ENCODE measurements around the gene NRCAM.
A peak's percentile ranks its signal among the peaks of the same experiment; 100 is the strongest.

Gene NRCAM

GRCh38 chr7:108457871-108458270, 1.6 kb upstream of the NRCAM start:
- Histone ChIP-seq H3K79me2 (ENCODE audit: control insufficient read depth, insufficient read depth, low read length) (no peaks in the 10 kb centered on the region), H2AK5ac (ENCODE audit: low read length) (no peak overlapping the region), H3K56ac (ENCODE audit: low read length) (no peak overlapping the region), H2BK120ac (ENCODE audit: low read depth, low read length) (no peak overlapping the region), H4K8ac (ENCODE audit: low read depth, low read length) (no peak overlapping the region), H3K79me1 (ENCODE audit: low read length) (no peaks in the 10 kb centered on the region), H3K4ac (ENCODE audit: low read depth, low read length) (no peak overlapping the region), H3K4me2 (ENCODE audit: low read length) (no peak overlapping the region), H3K27me3 (ENCODE audit: insufficient read depth, low read length, poor library complexity) (peaks cover 5% of the 10 kb centered on the region), H3K27ac (ENCODE audit: low read depth, low read length) (no peak overlapping the region), H3K9ac (ENCODE audit: low read length) (no peak overlapping the region), H3K36me3 (ENCODE audit: control insufficient read depth, insufficient read depth, low read length) (no peaks in the 10 kb centered on the region), H3K4me3 (ENCODE audit: low read length) (no peak overlapping the region), H2BK5ac (ENCODE audit: low read length) (no peak overlapping the region), H2BK15ac (replicated peaks; ENCODE audit: low read depth) (no peak overlapping the region), H3K18ac (ENCODE audit: low read length) (no peak overlapping the region), H3K23ac (ENCODE audit: low read length) (no peak overlapping the region), H3K4me1 (ENCODE audit: control insufficient read depth, low read depth, low read length) (peaks cover 3% of the 10 kb centered on the region), H4K5ac (ENCODE audit: low read length) (no peak overlapping the region)
- no peak for DNase-seq

- no peak overlapping the region for H4K5ac ChIP-seq (ENCODE audit: low read length)
- peak overlapping the region; percentile 57 for H3K18ac ChIP-seq (ENCODE audit: low read length)
- H4K8ac ChIP-seq (ENCODE audit: low read depth, low read length) = no peak overlapping the region
- no peak overlapping the region for H2BK120ac ChIP-seq (ENCODE audit: low read depth, low read length)
- H3K9ac ChIP-seq (ENCODE audit: low read length) = peak overlapping the region; percentile 16
- no peak overlapping the region for H3K23ac ChIP-seq (ENCODE audit: low read length)
- no peaks in the 10 kb centered on the region for H3K79me1 ChIP-seq (ENCODE audit: low read length)
- no peaks in the 10 kb centered on the region for H3K79me2 ChIP-seq (ENCODE audit: control insufficient read depth, insufficient read depth, low read length)
- H3K4me2 ChIP-seq (ENCODE audit: low read length) = peak overlapping the region; percentile 14
- no peak overlapping the region for H3K27ac ChIP-seq (ENCODE audit: low read depth, low read length)
- peaks cover 3% of the 10 kb centered on the region for H3K4me1 ChIP-seq (ENCODE audit: control insufficient read depth, low read depth, low read length)
- no peak overlapping the region for H3K4ac ChIP-seq (ENCODE audit: low read depth, low read length)
- H2AK5ac ChIP-seq (ENCODE audit: low read length) = no peak overlapping the region
- H3K4me3 ChIP-seq (ENCODE audit: low read length) = no peak overlapping the region
- peak overlapping the region; percentile 25 for H3K56ac ChIP-seq (ENCODE audit: low read length)
- no peaks in the 10 kb centered on the region for H3K36me3 ChIP-seq (ENCODE audit: control insufficient read depth, insufficient read depth, low read length)
- DNase-seq = peak; percentile 26
- no peak overlapping the region for H2BK5ac ChIP-seq (ENCODE audit: low read length)
- no peak overlapping the region for H2BK15ac ChIP-seq (replicated peaks; ENCODE audit: low read depth)
- WGBS (ENCODE audit: extremely low coverage, insufficient coverage, low lambda C conversion rate) = no CpG with 5 or more reads among the region's 19 CpGs
- peaks cover 5% of the 10 kb centered on the region for H3K27me3 ChIP-seq (ENCODE audit: insufficient read depth, low read length, poor library complexity)
Observed at GRCh38 chr7:108456845-108457540, 757 bp upstream of the NRCAM start.

GRCh38 chr7:108455551-108455997, 662 bp downstream of the NRCAM start:
- Histone ChIP-seq H3K4me2 (ENCODE audit: low read length) (peak overlapping the region; percentile 87), H3K23ac (ENCODE audit: low read length) (no peak overlapping the region), H3K36me3 (ENCODE audit: control insufficient read depth, insufficient read depth, low read length) (no peaks in the 10 kb centered on the region), H2AK5ac (ENCODE audit: low read length) (no peak overlapping the region), H3K9ac (ENCODE audit: low read length) (peak overlapping the region; percentile 74), H2BK5ac (ENCODE audit: low read length) (no peak overlapping the region), H3K27me3 (ENCODE audit: insufficient read depth, low read length, poor library complexity) (peaks cover 5% of the 10 kb centered on the region), H3K4ac (ENCODE audit: low read depth, low read length) (no peak overlapping the region), H3K27ac (ENCODE audit: low read depth, low read length) (no peak overlapping the region), H3K79me1 (ENCODE audit: low read length) (no peaks in the 10 kb centered on the region), H4K8ac (ENCODE audit: low read depth, low read length) (no peak overlapping the region), H3K18ac (ENCODE audit: low read length) (peak overlapping the region; percentile 22), H2BK15ac (replicated peaks; ENCODE audit: low read depth) (no peak overlapping the region), H3K4me1 (ENCODE audit: control insufficient read depth, low read depth, low read length) (peaks cover 3% of the 10 kb centered on the region), H4K5ac (ENCODE audit: low read length) (no peak overlapping the region), H3K79me2 (ENCODE audit: control insufficient read depth, insufficient read depth, low read length) (no peaks in the 10 kb centered on the region), H3K4me3 (ENCODE audit: low read length) (peak overlapping the region; percentile 48), H3K56ac (ENCODE audit: low read length) (peak overlapping the region; percentile 91), H2BK120ac (ENCODE audit: low read depth, low read length) (no peak overlapping the region)
- DNase-seq = no peak
- no CpG with 5 or more reads among the region's 47 CpGs for WGBS (ENCODE audit: extremely low coverage, insufficient coverage, low lambda C conversion rate)

- DNase-seq = peak; percentile 83
- Histone ChIP-seq H3K56ac (ENCODE audit: low read length) (peak overlapping the region; percentile 91), H3K4me1 (ENCODE audit: control insufficient read depth, low read depth, low read length) (peaks cover 3% of the 10 kb centered on the region), H3K36me3 (ENCODE audit: control insufficient read depth, insufficient read depth, low read length) (no peaks in the 10 kb centered on the region), H3K79me2 (ENCODE audit: control insufficient read depth, insufficient read depth, low read length) (no peaks in the 10 kb centered on the region), H3K4ac (ENCODE audit: low read depth, low read length) (no peak overlapping the region), H3K79me1 (ENCODE audit: low read length) (no peaks in the 10 kb centered on the region), H4K5ac (ENCODE audit: low read length) (no peak overlapping the region), H3K9ac (ENCODE audit: low read length) (peak overlapping the region; percentile 74), H2AK5ac (ENCODE audit: low read length) (no peak overlapping the region), H3K27me3 (ENCODE audit: insufficient read depth, low read length, poor library complexity) (peaks cover 5% of the 10 kb centered on the region), H3K27ac (ENCODE audit: low read depth, low read length) (no peak overlapping the region), H3K18ac (ENCODE audit: low read length) (no peak overlapping the region), H3K4me3 (ENCODE audit: low read length) (peak overlapping the region; percentile 48), H3K23ac (ENCODE audit: low read length) (no peak overlapping the region), H2BK5ac (ENCODE audit: low read length) (no peak overlapping the region), H2BK120ac (ENCODE audit: low read depth, low read length) (no peak overlapping the region), H3K4me2 (ENCODE audit: low read length) (peak overlapping the region; percentile 87), H2BK15ac (replicated peaks; ENCODE audit: low read depth) (no peak overlapping the region), H4K8ac (ENCODE audit: low read depth, low read length) (no peak overlapping the region)
- no CpG with 5 or more reads among the region's 72 CpGs for WGBS (ENCODE audit: extremely low coverage, insufficient coverage, low lambda C conversion rate)
Observed at GRCh38 chr7:108454674-108455550, 1.3 kb downstream of the NRCAM start.

- no peaks in the 10 kb centered on the region for H3K36me3 ChIP-seq (ENCODE audit: control insufficient read depth, insufficient read depth, low read length)
- no peak overlapping the region for H2BK5ac ChIP-seq (ENCODE audit: low read length)
- no peak for DNase-seq
- WGBS (ENCODE audit: extremely low coverage, insufficient coverage, low lambda C conversion rate) = no CpG with 5 or more reads among the region's 4 CpGs
- H3K23ac ChIP-seq (ENCODE audit: low read length) = no peak overlapping the region
- no peak overlapping the region for H3K4ac ChIP-seq (ENCODE audit: low read depth, low read length)
- no peak overlapping the region for H2AK5ac ChIP-seq (ENCODE audit: low read length)
- no peak overlapping the region for H2BK120ac ChIP-seq (ENCODE audit: low read depth, low read length)
- H3K4me1 ChIP-seq (ENCODE audit: control insufficient read depth, low read depth, low read length) = peaks cover 3% of the 10 kb centered on the region
- peak overlapping the region; percentile 67 for H3K56ac ChIP-seq (ENCODE audit: low read length)
- no peak overlapping the region for H2BK15ac ChIP-seq (replicated peaks; ENCODE audit: low read depth)
- peak overlapping the region; percentile 87 for H3K4me2 ChIP-seq (ENCODE audit: low read length)
- H3K79me1 ChIP-seq (ENCODE audit: low read length) = no peaks in the 10 kb centered on the region
- no peak overlapping the region for H3K4me3 ChIP-seq (ENCODE audit: low read length)
- H3K79me2 ChIP-seq (ENCODE audit: control insufficient read depth, insufficient read depth, low read length) = no peaks in the 10 kb centered on the region
- no peak overlapping the region for H3K18ac ChIP-seq (ENCODE audit: low read length)
- H3K27ac ChIP-seq (ENCODE audit: low read depth, low read length) = no peak overlapping the region
- no peak overlapping the region for H4K8ac ChIP-seq (ENCODE audit: low read depth, low read length)
- peaks cover 5% of the 10 kb centered on the region for H3K27me3 ChIP-seq (ENCODE audit: insufficient read depth, low read length, poor library complexity)
- H4K5ac ChIP-seq (ENCODE audit: low read length) = no peak overlapping the region
- H3K9ac ChIP-seq (ENCODE audit: low read length) = peak overlapping the region; percentile 74
Observed at GRCh38 chr7:108454317-108454673, 1.9 kb downstream of the NRCAM start.
